Large intestine (tissue), 12 donors: ENCODE measurements around the gene C10orf67. TPM values are rescaled to one million over a fixed set of nuclear protein-coding genes. Genes with fewer than 3 reads are reported as not detected.
"Not testable (repeated sequence)": the region's sequence is repeated elsewhere in the genome, so short reads cannot be mapped to it uniquely, and the experiment has no call there.

Source experiments
- DNase-seq, 2 donors: peaks; one replicate each; pipeline versions ENCODE4 v3.0.0 to v3.0.0-alpha.2; 2013
- H3K27ac ChIP-seq: one replicate; pipeline ENCODE4 v1.5.1; 2013; ENCODE audit warnings: low read length
- H3K27me3 ChIP-seq: 2 replicates; pipeline ENCODE4 v1.6.1; 2013; ENCODE audit warnings: low read length; ENCODE audit not compliant: control insufficient read depth, insufficient read depth
- H3K36me3 ChIP-seq: 2 replicates; pipeline ENCODE4 v1.6.1; 2013; ENCODE audit warnings: low read length; ENCODE audit not compliant: control insufficient read depth, insufficient read depth
- H3K4me1 ChIP-seq: one replicate; pipeline ENCODE4 v1.6.1; 2013; ENCODE audit warnings: low read length; ENCODE audit not compliant: control insufficient read depth, insufficient read depth
- H3K4me3 ChIP-seq: one replicate; pipeline ENCODE4 v1.5.1; 2013; ENCODE audit warnings: low read length
- H3K9me3 ChIP-seq: one replicate; pipeline ENCODE4 v1.6.1; 2013; ENCODE audit warnings: mild to moderate bottlenecking, low read depth, low read length, moderate library complexity; ENCODE audit not compliant: control insufficient read depth
- WGBS: methylation state at CpG from one replicate; pipeline ENCODE4 v1.1.5; 2013; ENCODE audit warnings: low lambda C conversion rate; ENCODE audit not compliant: insufficient coverage; 5-methylcytosine and 5-hydroxymethylcytosine counted together
- long read RNA-seq, 11 donors: transcript quantifications; one replicate each; lab custom pipeline, GENCODE V29; 2026
- polyA plus RNA-seq: library from polyadenylated mRNA; unstranded; fragments of 120-200 nt; gene quantifications from one replicate; pipeline ENCODE4 v1.2.1, GENCODE V29; 2013

The C10orf67 gene
- polyA plus RNA-seq: 0.27 TPM
- long read RNA-seq, donor 1: 0 reads
- long read RNA-seq, donor 2: 0 reads
- long read RNA-seq, donor 3: 0 reads
- long read RNA-seq, donor 4: 0 reads
- long read RNA-seq, donor 5: 0 reads
- long read RNA-seq, donor 6: 0 reads
- long read RNA-seq, donor 7: 0 reads
- long read RNA-seq, donor 8: 0 reads
- long read RNA-seq, donor 9: 0 reads
- long read RNA-seq, donor 10: 0 reads
- long read RNA-seq, donor 11: 0 reads

- Histone ChIP-seq H3K9me3 (peaks cover 4% of the 10 kb centered on the region), H3K4me3 (peak within 1 kb of the TSS; percentile 42), H3K36me3 (no peaks in the 10 kb centered on the region), H3K27me3 (peaks cover 34% of the 10 kb centered on the region), H3K27ac (no peak within 1 kb of the TSS), H3K4me1 (peaks cover 3% of the 10 kb centered on the region)
- WGBS: no CpG with 5 or more reads among the region's 31 CpGs
- DNase-seq: peak in 1 of 2 donors; percentile 44
Observed at GRCh38 chr10:23344241-23344841, at the start of gene C10orf67. C10orf67 (minus strand) TSS chr10:23344797; CDS start chr10:23344774, 23 bp downstream.

- Histone ChIP-seq H3K9me3 (no peaks in the 10 kb centered on the region), H3K4me3 (no peak overlapping the region), H3K4me1 (no peaks in the 10 kb centered on the region), H3K36me3 (no peaks in the 10 kb centered on the region), H3K27ac (no peak overlapping the region), H3K27me3 (no peaks in the 10 kb centered on the region)
- no peak for DNase-seq
- 100% methylated on average over 1 of the region's 2 CpGs for WGBS
Observed at GRCh38 chr10:23391821-23392220, 47.2 kb upstream of the C10orf67 start.

- Histone ChIP-seq H3K4me1 (no peaks in the 10 kb centered on the region), H3K27me3 (no peaks in the 10 kb centered on the region), H3K36me3 (no peaks in the 10 kb centered on the region), H3K9me3 (no peaks in the 10 kb centered on the region), H3K4me3 (no peak overlapping the region), H3K27ac (no peak overlapping the region)
- no peak for DNase-seq
- WGBS: 80% methylated on average over 1 of the region's 4 CpGs
Observed at GRCh38 chr10:23390809-23391208, 46.2 kb upstream of the C10orf67 start.

- not testable (repeated sequence) for H3K27ac ChIP-seq, H3K4me3 ChIP-seq, DNase-seq, H3K27me3 ChIP-seq, H3K4me1 ChIP-seq, H3K9me3 ChIP-seq, H3K36me3 ChIP-seq
- WGBS: 80% methylated on average over 2 of the region's 10 CpGs
Observed at GRCh38 chr10:23390408-23390807, 45.8 kb upstream of the C10orf67 start.

- no CpG with 5 or more reads among the region's 3 CpGs for WGBS
- H3K36me3 ChIP-seq, H3K9me3 ChIP-seq, H3K27me3 ChIP-seq, H3K27ac ChIP-seq, H3K4me3 ChIP-seq, H3K4me1 ChIP-seq, DNase-seq: not testable (repeated sequence)
Observed at GRCh38 chr10:23387516-23387915, 42.9 kb upstream of the C10orf67 start.

- no peaks in the 10 kb centered on the region for H3K36me3 ChIP-seq
- H3K4me3 ChIP-seq: no peak overlapping the region
- no peaks in the 10 kb centered on the region for H3K4me1 ChIP-seq
- H3K27me3 ChIP-seq: no peaks in the 10 kb centered on the region
- no peak for DNase-seq
- H3K9me3 ChIP-seq: no peaks in the 10 kb centered on the region
- WGBS: 78% methylated on average over 1 of the region's 3 CpGs
- H3K27ac ChIP-seq: no peak overlapping the region
Observed at GRCh38 chr10:23386052-23386451, 41.5 kb upstream of the C10orf67 start.

GRCh38 chr10:23384364-23384763 lies 39.8 kb upstream of the C10orf67 start:
- Histone ChIP-seq H3K27me3 (no peaks in the 10 kb centered on the region), H3K36me3 (no peaks in the 10 kb centered on the region), H3K4me3 (no peak overlapping the region), H3K27ac (no peak overlapping the region), H3K9me3 (no peaks in the 10 kb centered on the region), H3K4me1 (no peaks in the 10 kb centered on the region)
- DNase-seq: no peak
- WGBS: no CpG with 5 or more reads among the region's 1 CpG

GRCh38 chr10:23383637-23384036 lies 39.0 kb upstream of the C10orf67 start:
- H3K4me1 ChIP-seq: no peaks in the 10 kb centered on the region
- no peaks in the 10 kb centered on the region for H3K27me3 ChIP-seq
- DNase-seq: no peak
- H3K27ac ChIP-seq: no peak overlapping the region
- no peak overlapping the region for H3K4me3 ChIP-seq
- WGBS: 100% methylated on average over 1 of the region's 2 CpGs
- no peaks in the 10 kb centered on the region for H3K9me3 ChIP-seq
- no peaks in the 10 kb centered on the region for H3K36me3 ChIP-seq

GRCh38 chr10:23381298-23382040 lies 36.9 kb upstream of the C10orf67 start:
- Histone ChIP-seq H3K4me1 (no peaks in the 10 kb centered on the region), H3K36me3 (no peaks in the 10 kb centered on the region), H3K4me3 (no peak overlapping the region), H3K9me3 (no peaks in the 10 kb centered on the region), H3K27me3 (no peaks in the 10 kb centered on the region), H3K27ac (no peak overlapping the region)
- WGBS: no CpG with 5 or more reads among the region's 3 CpGs
- no peak for DNase-seq

GRCh38 chr10:23379686-23380085 lies 35.1 kb upstream of the C10orf67 start:
- no peaks in the 10 kb centered on the region for H3K27me3 ChIP-seq
- H3K4me3 ChIP-seq: no peak overlapping the region
- H3K9me3 ChIP-seq: no peaks in the 10 kb centered on the region
- H3K36me3 ChIP-seq: no peaks in the 10 kb centered on the region
- no peak overlapping the region for H3K27ac ChIP-seq
- no peak for DNase-seq
- no peaks in the 10 kb centered on the region for H3K4me1 ChIP-seq
- no CpG with 5 or more reads among the region's 3 CpGs for WGBS
